Upper lobe of left lung (tissue), 4 donors: ENCODE measurements around the gene CSNK1D.

Source experiments
- POLR2A ChIP-seq, 4 donors: fragments of 450-650 bp; IDR thresholded peaks; one replicate each; pipeline ENCODE4 v1.5.1; 2016 to 2017; ENCODE audit warnings: antibody characterized with exemption in 4 of 4, mild to moderate bottlenecking in 2 of 4
- TF ChIP-seq, protein P1 (sequence below), 6 experiments: fragments of 450-650 bp in 4 of 6; fragments of 200-600 bp in 2 of 6; sonication (generic) in 2 of 6; IDR thresholded peaks; one replicate each; pipeline ENCODE4 v1.5.1; 2016 to 2019; ENCODE audit warnings: antibody characterized with exemption in 6 of 6

GRCh38 chr17:82230609-82231311 lies 42.7 kb downstream of the CSNK1D start:
- peak in 1 of 4 donors; percentile 55 for TF ChIP-seq POLR2A (IDR thresholded peaks at IDR 0.05)
- TF ChIP-seq, protein P1, sequence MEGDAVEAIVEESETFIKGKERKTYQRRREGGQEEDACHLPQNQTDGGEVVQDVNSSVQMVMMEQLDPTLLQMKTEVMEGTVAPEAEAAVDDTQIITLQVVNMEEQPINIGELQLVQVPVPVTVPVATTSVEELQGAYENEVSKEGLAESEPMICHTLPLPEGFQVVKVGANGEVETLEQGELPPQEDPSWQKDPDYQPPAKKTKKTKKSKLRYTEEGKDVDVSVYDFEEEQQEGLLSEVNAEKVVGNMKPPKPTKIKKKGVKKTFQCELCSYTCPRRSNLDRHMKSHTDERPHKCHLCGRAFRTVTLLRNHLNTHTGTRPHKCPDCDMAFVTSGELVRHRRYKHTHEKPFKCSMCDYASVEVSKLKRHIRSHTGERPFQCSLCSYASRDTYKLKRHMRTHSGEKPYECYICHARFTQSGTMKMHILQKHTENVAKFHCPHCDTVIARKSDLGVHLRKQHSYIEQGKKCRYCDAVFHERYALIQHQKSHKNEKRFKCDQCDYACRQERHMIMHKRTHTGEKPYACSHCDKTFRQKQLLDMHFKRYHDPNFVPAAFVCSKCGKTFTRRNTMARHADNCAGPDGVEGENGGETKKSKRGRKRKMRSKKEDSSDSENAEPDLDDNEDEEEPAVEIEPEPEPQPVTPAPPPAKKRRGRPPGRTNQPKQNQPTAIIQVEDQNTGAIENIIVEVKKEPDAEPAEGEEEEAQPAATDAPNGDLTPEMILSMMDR (IDR thresholded peaks at IDR 0.05) = peak; percentile 73 to 94 (median 90)
